GM06990 (cell line): ENCODE results near the gene MAP2K7.

Source experiments
- DNase-seq: peaks from one replicate; pipeline ENCODE4 v3.0.0-alpha.2; 2011; ENCODE audit not compliant: insufficient read length; ENCODE audit errors: extremely low read depth
- H3K27me3 ChIP-seq: replicated peaks from 2 replicates; pipeline ENCODE4 v1.6.0; 2011; ENCODE audit warnings: low read length; ENCODE audit not compliant: control insufficient read depth, insufficient read depth
- H3K36me3 ChIP-seq: 2 replicates; pipeline ENCODE4 v1.5.1; 2011; ENCODE audit warnings: low read length; ENCODE audit not compliant: control insufficient read depth, insufficient read depth
- H3K4me3 ChIP-seq: replicated peaks from 2 replicates; pipeline ENCODE4 v1.5.1; 2011; ENCODE audit warnings: low read depth, mild to moderate bottlenecking, control low read depth, low read length
- CTCF ChIP-seq: IDR thresholded peaks from 2 replicates; pipeline ENCODE4 v1.5.1; 2011; ENCODE audit warnings: low read length, control low read depth, mild to moderate bottlenecking, inconsistent platforms; ENCODE audit not compliant: insufficient read depth, poor library complexity, severe bottlenecking

The MAP2K7 gene

DNA sequence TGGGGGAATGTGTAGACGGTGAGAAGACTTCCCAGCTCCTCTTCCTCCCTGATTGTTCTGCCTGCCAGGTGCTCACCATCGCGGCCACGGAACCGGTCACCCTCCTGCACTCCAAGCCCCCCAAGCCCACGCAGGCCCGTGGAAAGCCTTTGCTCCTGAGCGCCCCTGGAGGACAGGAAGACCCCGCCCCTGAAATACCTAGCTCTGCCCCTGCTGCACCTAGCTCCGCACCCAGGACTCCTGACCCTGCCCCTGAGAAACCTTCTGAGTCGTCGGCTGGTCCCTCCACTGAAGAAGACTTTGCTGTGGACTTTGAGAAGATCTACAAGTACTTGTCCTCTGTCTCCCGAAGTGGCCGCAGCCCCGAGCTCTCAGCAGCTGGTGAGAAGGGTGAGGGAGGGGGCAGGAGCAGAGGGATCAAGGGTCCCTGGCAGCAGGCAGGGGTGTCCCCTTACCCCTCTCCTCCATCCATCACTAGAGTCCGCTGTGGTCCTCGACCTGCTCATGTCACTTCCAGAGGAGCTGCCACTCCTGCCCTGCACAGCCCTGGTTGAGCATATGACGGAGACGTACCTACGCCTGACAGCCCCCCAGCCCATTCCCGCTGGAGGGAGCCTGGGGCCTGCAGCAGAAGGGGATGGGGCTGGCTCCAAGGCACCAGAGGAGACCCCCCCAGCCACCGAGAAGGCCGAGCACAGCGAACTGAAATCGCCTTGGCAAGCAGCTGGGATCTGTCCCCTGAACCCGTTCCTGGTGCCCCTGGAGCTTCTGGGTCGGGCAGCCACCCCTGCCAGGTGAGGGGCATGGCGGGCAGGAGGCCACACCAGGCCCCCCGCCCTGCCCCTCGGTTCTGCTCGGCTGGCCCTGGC lies 18.5 kb downstream of the MAP2K7 start:
- TF ChIP-seq CTCF: no peak
- DNase-seq: peak; percentile 20
- Histone ChIP-seq H3K4me3 (no peak overlapping the region), H3K36me3 (peaks cover 7% of the 10 kb centered on the region), H3K27me3 (no peaks in the 10 kb centered on the region)

GRCh38 chr19:7922836-7923195 lies 19.1 kb downstream of the MAP2K7 start:
- TF ChIP-seq CTCF: no peak
- Histone ChIP-seq H3K27me3 (no peaks in the 10 kb centered on the region), H3K4me3 (no peak overlapping the region), H3K36me3 (peaks cover 7% of the 10 kb centered on the region)
- DNase-seq: no peak

- TF ChIP-seq CTCF: no peak
- H3K4me3 ChIP-seq: no peak overlapping the region
- no peak for DNase-seq
- peaks cover 7% of the 10 kb centered on the region for H3K36me3 ChIP-seq
- no peaks in the 10 kb centered on the region for H3K27me3 ChIP-seq
Measured at GRCh38 chr19:7923295-7924191, 19.9 kb downstream of the MAP2K7 start.

GRCh38 chr19:7924241-7924640 lies 20.6 kb downstream of the MAP2K7 start:
- H3K27me3 ChIP-seq: no peaks in the 10 kb centered on the region
- TF ChIP-seq CTCF: no peak
- H3K36me3 ChIP-seq: peaks cover 7% of the 10 kb centered on the region
- no peak overlapping the region for H3K4me3 ChIP-seq
- no peak for DNase-seq

- Histone ChIP-seq H3K4me3 (no peak overlapping the region), H3K27me3 (no peaks in the 10 kb centered on the region), H3K36me3 (peaks cover 7% of the 10 kb centered on the region)
- no peak for TF ChIP-seq CTCF
- DNase-seq: peak; percentile 18
Measured at GRCh38 chr19:7924651-7925170, 21.0 kb downstream of the MAP2K7 start.
